ENCODE results near the gene TRAF3. TPM values are rescaled to one million over a fixed set of nuclear protein-coding genes. Genes with fewer than 3 reads are reported as not detected.
"Not testable (repeated sequence)": the region's sequence is repeated elsewhere in the genome, so short reads cannot be mapped to it uniquely, and the experiment has no call there.

The TRAF3 gene
- total RNA-seq, 1 experiment from 2014 or later: 11.5 TPM

DNA sequence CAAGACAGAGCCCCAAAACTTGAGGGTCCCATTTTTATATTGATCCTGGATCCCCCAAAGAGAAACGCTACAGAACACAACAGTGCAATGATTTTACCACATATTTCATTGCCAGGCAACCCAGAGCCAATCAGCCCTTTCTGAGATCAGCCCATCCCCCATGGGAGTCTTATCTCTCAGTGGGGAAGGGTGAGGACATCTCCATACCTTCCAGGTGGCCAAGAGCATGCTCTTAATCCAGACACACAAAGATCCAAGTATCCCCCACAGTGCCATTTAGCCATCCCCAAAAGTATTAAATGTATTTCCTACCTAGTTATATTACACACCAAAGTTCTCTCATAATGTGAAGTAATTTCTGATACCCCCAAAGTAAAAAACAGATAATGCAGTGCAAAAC lies 82.7 kb downstream of the TRAF3 start:
- DNase-seq: no peak
- Histone ChIP-seq H3K36me3 (replicated peaks; ENCODE audit: control insufficient read depth, insufficient read depth, low read length) (no peaks in the 10 kb centered on the region), H3K4me3 (ENCODE audit: insufficient read depth, low read depth, low read length) (no peak overlapping the region), H3K27me3 (ENCODE audit: control insufficient read depth, insufficient read depth, low read length) (no peaks in the 10 kb centered on the region)

DNA sequence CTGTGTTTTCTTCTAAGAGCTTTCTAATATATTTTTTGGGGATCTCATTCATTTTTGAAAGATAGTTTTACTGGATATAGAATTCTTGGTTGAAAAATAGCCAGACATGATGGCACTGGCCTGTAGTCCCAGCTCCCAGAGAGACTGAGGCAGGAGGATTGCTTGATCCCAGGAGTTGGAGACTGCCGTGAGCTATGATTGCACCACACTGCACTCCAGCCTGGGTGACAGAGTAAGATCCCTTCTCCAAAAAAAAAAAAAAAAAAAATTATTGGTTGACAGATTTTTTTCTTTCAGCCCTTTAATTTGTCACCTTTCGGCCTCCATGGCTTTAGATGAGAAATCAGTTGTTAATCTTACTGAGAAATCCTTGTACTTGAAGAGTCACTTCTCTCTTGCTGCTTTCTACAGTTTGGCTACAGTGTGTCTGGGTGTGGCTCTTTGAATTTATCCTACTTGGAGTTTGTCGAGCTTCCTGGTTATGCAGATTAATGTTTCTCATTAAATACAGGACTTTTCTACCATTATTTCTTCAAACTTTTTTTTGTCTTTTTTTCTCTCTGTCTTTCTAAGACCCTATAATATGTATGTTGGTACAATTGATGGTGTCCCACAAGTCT lies 85.0 kb downstream of the TRAF3 start:
- no peaks in the 10 kb centered on the region for H3K27me3 ChIP-seq (ENCODE audit: control insufficient read depth, insufficient read depth, low read length)
- no peak overlapping the region for H3K4me3 ChIP-seq (ENCODE audit: insufficient read depth, low read depth, low read length)
- no peak for DNase-seq
- no peaks in the 10 kb centered on the region for H3K36me3 ChIP-seq (replicated peaks; ENCODE audit: control insufficient read depth, insufficient read depth, low read length)

DNA sequence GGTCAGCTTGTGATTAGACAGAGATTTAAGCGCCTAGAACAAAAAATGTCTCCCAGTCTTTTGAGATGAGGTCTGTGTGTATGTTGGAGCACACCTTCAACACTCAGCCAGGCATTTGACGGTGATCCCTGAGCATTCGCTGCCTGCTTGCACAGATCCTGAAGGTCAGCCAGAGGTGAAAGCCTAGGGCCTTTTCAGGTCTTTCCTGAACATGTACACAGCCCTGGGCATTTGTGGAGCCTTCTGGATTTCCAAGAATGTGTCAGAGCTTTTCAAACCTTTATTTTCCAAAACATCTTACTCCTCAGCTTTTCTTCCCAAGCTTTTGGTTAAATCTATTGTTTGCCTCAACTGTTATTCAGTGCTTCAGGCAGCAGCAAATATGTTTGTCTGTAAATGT lies 86.1 kb downstream of the TRAF3 start:
- no peak for DNase-seq
- H3K27me3 ChIP-seq (ENCODE audit: control insufficient read depth, insufficient read depth, low read length): no peaks in the 10 kb centered on the region
- no peak overlapping the region for H3K4me3 ChIP-seq (ENCODE audit: insufficient read depth, low read depth, low read length)
- no peaks in the 10 kb centered on the region for H3K36me3 ChIP-seq (replicated peaks; ENCODE audit: control insufficient read depth, insufficient read depth, low read length)

DNA sequence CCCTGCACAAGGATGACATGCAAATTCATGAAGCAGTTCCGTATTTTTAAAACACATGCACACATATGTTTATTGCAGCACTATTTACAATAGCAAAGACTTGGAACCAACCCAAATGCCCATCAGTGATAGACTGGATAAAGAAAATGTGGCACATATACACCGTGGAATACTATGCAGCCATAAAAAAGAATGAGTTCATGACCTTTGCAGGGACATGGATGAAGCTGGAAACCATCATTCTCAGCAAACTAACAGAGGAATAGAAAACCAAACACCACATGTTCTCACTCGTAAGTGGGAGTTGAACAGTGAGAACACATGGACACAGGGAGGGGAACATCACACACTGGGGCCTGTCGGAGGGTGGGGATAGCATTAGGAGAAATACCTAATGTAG lies 88.7 kb downstream of the TRAF3 start:
- not testable (repeated sequence) for H3K36me3 ChIP-seq (replicated peaks; ENCODE audit: control insufficient read depth, insufficient read depth, low read length); DNase-seq

DNA sequence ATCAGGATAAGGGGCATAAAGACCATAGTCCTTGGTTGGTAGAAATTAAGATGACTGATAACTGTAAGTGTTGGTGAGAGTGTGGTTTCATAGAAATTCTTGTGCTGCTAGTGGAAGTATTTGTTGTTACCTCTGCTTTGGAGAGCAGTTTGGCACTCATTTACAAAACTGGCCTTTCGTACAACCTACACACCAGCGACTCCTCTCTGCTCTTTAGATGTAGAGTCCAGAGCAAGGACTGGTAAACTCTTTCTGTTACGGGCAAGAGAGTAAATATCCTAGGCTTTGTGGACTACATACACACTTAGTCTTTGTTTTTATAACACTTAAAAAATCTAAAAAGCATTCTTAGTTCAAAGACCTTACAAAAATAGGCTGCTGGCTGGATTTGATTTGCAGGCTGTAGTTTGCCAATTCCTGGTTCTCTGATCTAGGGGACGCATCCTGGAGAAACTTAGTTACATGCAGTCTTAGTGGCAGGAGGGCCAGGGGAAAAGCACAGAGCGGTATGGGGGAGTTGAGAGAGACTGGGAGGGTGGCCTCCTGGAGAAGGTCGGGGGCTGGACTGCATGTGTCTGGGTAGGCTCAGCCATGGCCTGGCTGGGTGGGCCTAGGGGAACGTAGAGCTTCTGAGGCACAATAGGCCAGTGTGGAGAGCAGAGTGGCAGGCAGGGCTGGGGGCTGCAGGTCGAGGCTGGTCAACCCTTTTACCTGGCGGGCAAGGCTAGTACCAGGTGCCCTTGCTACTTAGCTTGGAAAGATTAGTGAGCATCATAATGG lies 89.9 kb downstream of the TRAF3 start:
- no peaks in the 10 kb centered on the region for H3K27me3 ChIP-seq (ENCODE audit: control insufficient read depth, insufficient read depth, low read length)
- DNase-seq: no peak
- no peak overlapping the region for H3K4me3 ChIP-seq (ENCODE audit: insufficient read depth, low read depth, low read length)
- H3K36me3 ChIP-seq (replicated peaks; ENCODE audit: control insufficient read depth, insufficient read depth, low read length): no peaks in the 10 kb centered on the region; the same call in 1 of the 2 replicates

More for the DNA sequence above, 88.7 kb downstream of the TRAF3 start:
- not testable (repeated sequence) for H3K27me3 ChIP-seq (ENCODE audit: control insufficient read depth, insufficient read depth, low read length); H3K4me3 ChIP-seq (ENCODE audit: insufficient read depth, low read depth, low read length)

DNA sequence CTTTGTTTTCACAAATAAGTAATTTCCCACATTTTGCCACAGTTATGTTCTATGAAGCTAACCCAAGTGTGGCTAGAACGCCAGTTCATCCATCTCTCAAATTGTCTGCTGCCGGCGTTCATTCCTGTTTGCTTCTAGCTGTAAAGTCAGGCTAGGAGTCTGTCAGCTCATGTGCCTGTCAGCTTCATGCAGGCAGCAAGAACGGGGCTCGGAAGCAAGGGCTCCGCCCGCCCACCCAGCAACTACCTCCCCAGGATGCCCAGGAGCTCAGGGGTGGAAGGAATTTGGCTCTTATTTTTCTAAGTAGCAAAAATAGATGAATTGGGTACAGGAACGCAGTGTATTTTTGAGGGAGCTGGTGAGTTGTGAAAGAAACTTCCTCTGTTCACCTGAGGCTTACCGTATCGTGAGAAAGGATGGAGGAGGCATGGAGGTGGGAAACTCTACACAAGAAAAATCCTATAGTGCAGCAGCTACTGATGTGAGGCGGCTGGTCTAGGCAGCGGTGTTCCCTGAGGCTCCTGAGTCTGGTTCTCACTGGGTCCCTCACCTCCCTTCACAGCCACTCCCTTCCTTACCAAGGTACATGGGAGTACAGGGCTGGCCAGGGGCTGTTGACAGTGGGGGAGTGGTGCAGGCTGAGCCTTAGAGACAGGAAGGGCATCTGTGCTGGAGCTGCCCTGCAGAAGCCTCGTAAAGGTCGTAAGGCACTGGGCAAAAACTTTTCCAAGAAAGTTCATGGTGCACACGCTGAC lies 90.8 kb downstream of the TRAF3 start:
- no peak for DNase-seq
- no peaks in the 10 kb centered on the region for H3K27me3 ChIP-seq (ENCODE audit: control insufficient read depth, insufficient read depth, low read length)
- no peak overlapping the region for H3K4me3 ChIP-seq (ENCODE audit: insufficient read depth, low read depth, low read length)
- H3K36me3 ChIP-seq (replicated peaks; ENCODE audit: control insufficient read depth, insufficient read depth, low read length): no peaks in the 10 kb centered on the region; the same call in none of the 2 replicates

DNA sequence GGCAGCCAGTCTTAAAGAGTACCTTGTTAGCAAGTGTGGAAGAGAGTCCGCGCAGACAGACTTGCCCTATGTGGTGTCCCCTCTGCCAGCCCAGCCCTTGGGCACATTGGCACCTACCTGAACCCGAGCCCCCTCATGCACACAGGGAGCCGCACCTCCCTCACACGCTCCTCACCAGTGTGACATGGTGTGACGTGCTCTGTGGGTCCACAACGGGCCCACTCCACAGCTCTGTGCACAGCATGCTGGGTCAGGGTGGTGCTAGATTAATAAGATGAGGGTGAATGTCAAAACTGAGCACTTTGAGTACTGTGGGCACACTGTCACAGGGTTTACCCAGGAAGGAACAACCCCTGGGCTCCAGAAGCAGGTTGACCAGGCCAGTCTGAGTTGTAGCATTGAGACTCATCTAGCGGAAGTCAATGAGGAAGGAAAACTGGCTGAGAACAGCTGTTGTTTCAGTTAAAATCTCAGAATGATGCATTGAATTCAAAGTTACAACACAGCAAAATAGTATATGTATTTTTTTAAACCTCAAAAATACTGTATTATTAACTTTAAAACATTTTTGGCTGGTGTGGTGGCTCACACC lies 91.8 kb downstream of the TRAF3 start:
- DNase-seq: no peak
- Histone ChIP-seq H3K36me3 (replicated peaks; ENCODE audit: control insufficient read depth, insufficient read depth, low read length) (no peaks in the 10 kb centered on the region; the same call in none of the 2 replicates), H3K27me3 (ENCODE audit: control insufficient read depth, insufficient read depth, low read length) (no peaks in the 10 kb centered on the region), H3K4me3 (ENCODE audit: insufficient read depth, low read depth, low read length) (no peak overlapping the region)

DNA sequence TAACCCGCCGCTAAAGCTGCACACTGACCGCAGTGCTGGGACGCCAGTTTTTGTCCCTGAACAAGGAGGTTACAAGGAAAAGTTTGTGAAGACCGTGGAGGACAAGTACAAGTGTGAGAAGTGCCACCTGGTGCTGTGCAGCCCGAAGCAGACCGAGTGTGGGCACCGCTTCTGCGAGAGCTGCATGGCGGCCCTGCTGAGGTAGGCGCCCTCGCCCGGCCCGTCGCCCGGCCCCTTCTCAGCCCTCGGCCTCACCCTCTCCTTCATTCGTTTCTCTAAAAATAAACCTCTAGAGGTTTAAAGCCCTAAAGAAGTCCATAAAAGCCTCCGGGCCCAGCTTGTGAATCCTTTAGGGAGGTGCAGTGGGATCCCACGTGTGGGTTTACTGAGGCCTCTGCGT lies 93.0 kb downstream of the TRAF3 start:
- DNase-seq: no peak
- Histone ChIP-seq H3K36me3 (replicated peaks; ENCODE audit: control insufficient read depth, insufficient read depth, low read length) (no peaks in the 10 kb centered on the region; the same call in none of the 2 replicates), H3K4me3 (ENCODE audit: insufficient read depth, low read depth, low read length) (no peak overlapping the region), H3K27me3 (ENCODE audit: control insufficient read depth, insufficient read depth, low read length) (no peaks in the 10 kb centered on the region)

DNA sequence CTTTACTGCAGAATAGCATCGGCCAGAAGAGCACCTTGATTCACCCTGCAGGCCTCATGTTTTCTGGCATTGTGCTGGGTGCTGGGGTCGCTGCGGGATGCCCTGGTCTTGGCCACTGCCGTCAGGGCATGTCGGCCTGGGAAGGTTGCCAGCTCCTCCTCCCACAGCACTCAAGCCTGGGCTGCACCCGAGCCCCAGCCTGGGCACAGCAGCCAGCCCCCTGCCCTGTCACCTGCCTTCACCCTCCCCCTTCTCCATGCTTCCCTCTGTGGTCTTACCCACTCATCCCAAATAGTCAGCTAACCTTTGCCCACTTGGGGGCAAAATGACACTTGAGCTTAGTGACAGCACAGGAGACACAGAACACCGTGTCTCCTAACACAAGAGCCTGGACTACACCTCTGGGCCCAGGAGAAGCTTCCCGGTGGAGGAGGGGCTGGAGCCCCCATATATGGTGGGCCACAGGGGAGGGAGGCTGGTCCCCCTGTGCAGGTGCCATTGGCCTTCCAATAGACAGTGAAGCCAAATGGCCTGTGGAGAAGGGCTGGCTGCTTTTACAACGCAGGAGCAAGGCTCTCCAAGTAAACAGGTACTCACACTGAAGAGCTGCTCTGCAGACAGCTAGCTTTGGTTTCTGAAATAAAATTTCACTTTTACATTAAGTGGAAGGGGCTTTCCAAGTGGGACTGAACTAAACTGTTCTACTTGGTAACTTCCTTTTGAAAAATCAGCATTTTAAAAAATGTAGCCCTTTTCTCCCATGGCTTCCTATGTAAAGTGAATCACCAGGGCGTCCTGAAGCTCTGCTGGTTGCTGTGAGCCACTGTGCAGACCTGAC lies 94.0 kb downstream of the TRAF3 start:
- Histone ChIP-seq H3K27me3 (ENCODE audit: control insufficient read depth, insufficient read depth, low read length) (no peaks in the 10 kb centered on the region), H3K4me3 (ENCODE audit: insufficient read depth, low read depth, low read length) (no peak overlapping the region), H3K36me3 (replicated peaks; ENCODE audit: control insufficient read depth, insufficient read depth, low read length) (no peaks in the 10 kb centered on the region; the same call in none of the 2 replicates)
- no peak for DNase-seq

DNA sequence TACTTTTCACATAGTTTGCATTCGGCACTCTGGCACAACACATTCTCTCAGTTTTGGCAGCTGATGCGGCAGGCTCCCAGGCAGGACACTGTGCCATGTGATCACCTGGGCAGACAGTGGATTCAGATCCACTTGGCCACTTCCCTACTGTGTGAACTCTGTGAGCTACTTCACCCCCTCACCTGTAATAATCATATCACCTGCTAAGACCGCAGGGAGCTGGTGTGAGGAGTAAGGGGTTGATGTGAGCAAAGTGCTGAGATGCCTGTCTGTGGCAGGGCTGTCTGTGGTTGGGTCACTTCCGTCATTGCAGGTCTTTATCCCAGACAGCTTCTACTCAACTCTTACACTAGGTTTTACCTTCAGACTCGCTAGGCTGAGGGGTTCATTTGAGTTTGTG lies 94.8 kb downstream of the TRAF3 start:
- Histone ChIP-seq H3K4me3 (ENCODE audit: insufficient read depth, low read depth, low read length) (no peak overlapping the region), H3K27me3 (ENCODE audit: control insufficient read depth, insufficient read depth, low read length) (no peaks in the 10 kb centered on the region)

DNA sequence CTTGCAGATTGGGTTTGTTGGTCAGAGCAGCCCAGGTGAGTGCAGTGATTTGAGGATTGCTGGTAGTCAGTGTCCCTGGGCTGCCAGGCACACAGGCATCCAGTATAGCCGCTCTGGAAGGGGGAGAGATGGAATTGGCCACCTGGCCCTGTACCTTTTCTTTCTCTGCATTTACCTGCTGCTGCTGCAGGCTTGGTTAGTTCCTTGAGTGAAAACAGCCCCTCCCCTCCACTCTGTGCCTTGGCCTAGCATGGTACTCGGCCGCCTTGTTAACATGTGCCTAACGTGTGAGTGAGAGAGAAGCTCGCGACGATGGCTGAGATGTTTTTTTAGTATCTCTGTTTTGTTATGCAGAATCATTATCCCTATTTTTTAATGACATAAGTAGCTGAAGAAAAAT lies 95.9 kb downstream of the TRAF3 start:
- Histone ChIP-seq H3K36me3 (replicated peaks; ENCODE audit: control insufficient read depth, insufficient read depth, low read length) (no peaks in the 10 kb centered on the region; the same call in none of the 2 replicates), H3K4me3 (ENCODE audit: insufficient read depth, low read depth, low read length) (no peak overlapping the region), H3K27me3 (ENCODE audit: control insufficient read depth, insufficient read depth, low read length) (no peaks in the 10 kb centered on the region)
- no peak for DNase-seq

More for the DNA sequence above, 94.8 kb downstream of the TRAF3 start:
- no peak for DNase-seq
- H3K36me3 ChIP-seq (replicated peaks; ENCODE audit: control insufficient read depth, insufficient read depth, low read length): no peaks in the 10 kb centered on the region; the same call in none of the 2 replicates

DNA sequence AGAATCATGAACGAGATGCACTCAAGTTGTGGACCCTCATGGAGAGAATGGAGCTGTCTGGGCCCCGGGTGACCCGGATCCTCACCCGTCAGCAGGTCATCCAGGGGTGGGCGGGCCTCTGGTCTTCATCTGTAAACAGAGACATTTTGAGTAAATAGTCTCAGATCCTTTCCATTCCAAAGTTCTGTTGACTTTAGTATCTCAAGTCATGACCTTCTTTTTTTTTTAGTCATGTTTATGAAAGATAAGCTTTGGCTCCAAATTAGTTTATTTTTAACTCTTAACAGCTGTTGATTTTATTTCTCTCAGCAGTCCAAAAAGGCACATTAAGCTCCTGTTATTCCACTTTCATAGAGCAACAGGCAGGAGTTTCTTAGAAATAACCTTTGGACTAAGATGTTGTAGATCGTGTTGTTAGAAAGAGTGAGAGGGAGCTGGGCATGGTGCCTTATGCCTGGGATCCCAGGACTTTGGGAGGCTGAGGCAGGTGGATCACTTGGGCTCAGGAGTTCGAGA lies 96.4 kb downstream of the TRAF3 start:
- Histone ChIP-seq H3K27me3 (ENCODE audit: control insufficient read depth, insufficient read depth, low read length) (no peaks in the 10 kb centered on the region), H3K36me3 (replicated peaks; ENCODE audit: control insufficient read depth, insufficient read depth, low read length) (no peaks in the 10 kb centered on the region; the same call in none of the 2 replicates), H3K4me3 (ENCODE audit: insufficient read depth, low read depth, low read length) (no peak overlapping the region)
- no peak for DNase-seq

DNA sequence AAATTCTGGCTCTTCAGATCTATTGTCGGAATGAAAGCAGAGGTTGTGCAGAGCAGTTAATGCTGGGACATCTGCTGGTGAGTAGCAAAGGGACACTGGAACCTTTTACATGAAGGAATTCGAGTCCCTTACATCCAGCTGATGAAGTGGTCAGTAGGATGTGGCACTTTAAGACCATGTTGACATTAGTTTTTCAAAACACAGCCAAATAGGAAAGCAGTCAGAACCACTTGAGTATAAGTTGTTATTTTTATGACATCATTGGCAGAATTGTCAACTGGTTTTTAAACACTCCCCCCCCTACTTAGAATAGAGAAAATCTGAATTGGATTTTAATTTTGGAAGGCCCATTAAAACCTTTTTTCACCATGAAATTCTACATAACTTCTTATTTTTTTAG lies 98.4 kb downstream of the TRAF3 start:
- Histone ChIP-seq H3K36me3 (replicated peaks; ENCODE audit: control insufficient read depth, insufficient read depth, low read length) (no peaks in the 10 kb centered on the region; the same call in none of the 2 replicates), H3K4me3 (ENCODE audit: insufficient read depth, low read depth, low read length) (no peak overlapping the region), H3K27me3 (ENCODE audit: control insufficient read depth, insufficient read depth, low read length) (no peaks in the 10 kb centered on the region)
- no peak for DNase-seq

Measured in H7 (cell line).